Naive B cell (primary cell): Measurements from ENCODE around the gene BNIPL. TPM values are rescaled to one million over a fixed set of nuclear protein-coding genes. Genes with fewer than 3 reads are reported as not detected.

Experiments
- ATAC-seq, 2 donors: fragments of 150-1000 bp; cut with Tn5 transposase; 2 replicates each; pipeline ENCODE4 v1.10.0; 2021; ENCODE audit warnings: low read depth in 2 of 2, mild to moderate bottlenecking in 2 of 2, moderate library complexity in 2 of 2
- DNase-seq: peaks from one replicate; pipeline ENCODE4 v3.0.0; 2022
- H3K27ac Mint-ChIP-seq, 6 donors: one replicate each; pipeline ENCODE4 v1.8.0; 2020 to 2022; ENCODE audit warnings: mild to moderate bottlenecking in 6 of 6, mixed read lengths in 6 of 6, moderate library complexity in 5 of 6, inconsistent platforms in 2 of 6
- H3K27me3 Mint-ChIP-seq, 3 donors: one replicate each; pipeline ENCODE4 v1.8.0; 2021 to 2022; ENCODE audit warnings: mixed read lengths in 3 of 3, mild to moderate bottlenecking in 1 of 3
- H3K36me3 Mint-ChIP-seq, 2 donors: one replicate each; pipeline ENCODE4 v1.8.0; 2020 to 2022; ENCODE audit warnings: mixed read lengths in 2 of 2, inconsistent platforms in 1 of 2, mild to moderate bottlenecking in 1 of 2
- H3K4me1 Mint-ChIP-seq, 3 donors: one replicate each; pipeline ENCODE4 v1.8.0; 2020 to 2022; ENCODE audit warnings: mixed read lengths in 3 of 3, inconsistent platforms in 1 of 3, mild to moderate bottlenecking in 1 of 3, moderate library complexity in 1 of 3
- H3K4me3 Mint-ChIP-seq, 8 donors: one replicate each; pipeline ENCODE4 v1.8.0; 2020 to 2022; ENCODE audit warnings: mild to moderate bottlenecking in 8 of 8, mixed read lengths in 8 of 8, moderate library complexity in 8 of 8, inconsistent platforms in 2 of 8
- H3K9me3 Mint-ChIP-seq, 7 donors: one replicate each; pipeline ENCODE4 v1.8.0; 2020 to 2022; ENCODE audit warnings: mixed read lengths in 7 of 7, mild to moderate bottlenecking in 5 of 7, inconsistent platforms in 2 of 7, moderate library complexity in 1 of 7
- polyA plus RNA-seq, 6 donors: library from polyadenylated mRNA; unstranded; fragments of 300-500 nt; fragmentation: Illumina TruSeq; gene quantifications; one replicate each; pipeline ENCODE4 v1.2.3, GENCODE V29; 2021; ENCODE audit warnings: low read depth in 6 of 6

The BNIPL gene
- polyA plus RNA-seq, 6 donors from 2014 or later: 0.19 TPM; not detected in 5

DNA sequence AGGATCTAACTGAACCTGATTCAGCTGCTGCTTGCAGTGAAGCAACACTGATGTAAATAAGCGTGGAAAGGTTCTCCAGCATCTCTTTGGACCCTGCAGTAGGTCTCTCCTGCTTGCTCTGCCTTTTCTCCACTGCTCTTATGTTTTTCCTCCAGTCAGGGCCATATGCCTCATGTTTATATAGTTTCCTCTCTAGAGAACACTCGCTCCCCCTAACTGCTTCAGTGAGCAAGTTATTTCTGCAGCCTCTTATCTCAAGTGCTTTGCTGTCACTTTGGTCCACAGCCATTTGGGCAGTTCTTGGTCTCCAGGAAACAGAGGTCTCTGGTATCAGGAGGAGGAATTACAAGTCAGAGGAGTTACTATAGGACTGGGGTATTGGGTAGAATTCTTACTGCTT lies 22.9 kb upstream of the BNIPL start:
- Mint-ChIP-seq H3K4me3 (peak overlapping the region in 1 of 8 donors; percentile 26), H3K9me3 (no peaks in the 10 kb centered on the region), H3K27me3 (no peaks in the 10 kb centered on the region), H3K36me3 (no peaks in the 10 kb centered on the region), H3K27ac (peak overlapping the region in 1 of 6 donors; percentile 64), H3K4me1 (peaks cover 15 to 34% (median 23%) of the 10 kb centered on the region in 3 donors)
- ATAC-seq: no peak
- DNase-seq: no peak

DNA sequence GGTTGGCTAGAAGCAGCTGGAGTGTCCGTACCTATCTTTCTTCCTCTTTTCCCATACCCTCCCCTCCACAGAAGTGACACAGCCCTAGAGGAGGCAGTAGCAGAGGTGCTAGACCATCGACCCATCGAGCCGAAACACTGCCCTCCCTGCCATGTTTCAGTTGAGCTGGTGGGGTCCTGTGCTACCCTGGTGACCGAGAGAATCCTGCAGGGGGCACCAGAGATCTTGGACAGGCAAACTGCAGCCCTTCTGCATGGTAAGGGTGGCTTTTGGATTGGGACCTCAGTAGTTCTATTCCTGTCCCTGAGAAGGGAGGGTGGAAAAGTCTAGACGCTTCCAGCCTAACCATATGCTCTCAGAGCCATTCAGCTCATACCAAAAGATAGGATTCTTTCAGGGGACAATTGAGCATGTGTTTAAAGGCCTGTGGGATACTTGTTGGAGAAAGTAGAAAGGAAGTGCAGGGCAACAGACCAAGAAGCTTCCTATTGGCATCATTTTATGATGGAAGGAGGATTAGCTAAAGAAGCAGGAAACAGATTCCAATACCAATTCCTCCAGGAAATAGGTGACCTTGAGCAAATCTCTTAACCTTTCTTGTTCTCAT lies 11.7 kb upstream of the BNIPL start:
- Mint-ChIP-seq H3K27me3 (no peaks in the 10 kb centered on the region), H3K4me1 (peaks cover 6 to 7% (median 7%) of the 10 kb centered on the region in 3 donors), H3K4me3 (peak overlapping the region in 1 of 8 donors; percentile 32), H3K36me3 (peaks cover 8 to 15% of the 10 kb centered on the region in 2 donors), H3K9me3 (no peaks in the 10 kb centered on the region), H3K27ac (peak overlapping the region in 5 of 6 donors; percentile 46 to 76 (median 62))
- peak; percentile 81 for DNase-seq
- ATAC-seq: peak; percentile 98 to 99

DNA sequence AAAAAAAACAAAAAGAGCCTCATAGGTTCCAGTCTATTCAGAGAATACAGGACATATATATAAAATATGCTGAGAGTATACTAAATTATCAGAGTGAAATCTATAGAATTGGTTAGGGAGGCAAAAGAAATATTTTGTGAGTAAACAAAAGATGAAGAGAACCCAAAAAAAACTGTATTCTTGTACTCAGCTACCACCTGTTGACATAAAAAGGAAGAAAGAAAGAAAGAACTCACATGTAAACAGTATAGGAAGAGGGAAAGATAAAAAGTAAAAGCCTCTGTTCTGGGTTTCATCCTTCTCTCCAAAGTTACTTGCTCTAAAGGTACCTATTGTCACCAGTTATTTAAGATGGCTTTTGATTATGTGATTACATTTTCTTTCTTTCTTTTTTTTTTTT lies 9.9 kb upstream of the BNIPL start:
- H3K36me3 Mint-ChIP-seq: peaks cover 15 to 17% of the 10 kb centered on the region in 2 donors
- peaks cover 6 to 7% (median 7%) of the 10 kb centered on the region in 3 donors for H3K4me1 Mint-ChIP-seq
- H3K27me3 Mint-ChIP-seq: no peaks in the 10 kb centered on the region
- no peak overlapping the region for H3K4me3 Mint-ChIP-seq
- H3K9me3 Mint-ChIP-seq: no peaks in the 10 kb centered on the region
- ATAC-seq (no peak), DNase-seq (no peak)
- no peak overlapping the region for H3K27ac Mint-ChIP-seq

DNA sequence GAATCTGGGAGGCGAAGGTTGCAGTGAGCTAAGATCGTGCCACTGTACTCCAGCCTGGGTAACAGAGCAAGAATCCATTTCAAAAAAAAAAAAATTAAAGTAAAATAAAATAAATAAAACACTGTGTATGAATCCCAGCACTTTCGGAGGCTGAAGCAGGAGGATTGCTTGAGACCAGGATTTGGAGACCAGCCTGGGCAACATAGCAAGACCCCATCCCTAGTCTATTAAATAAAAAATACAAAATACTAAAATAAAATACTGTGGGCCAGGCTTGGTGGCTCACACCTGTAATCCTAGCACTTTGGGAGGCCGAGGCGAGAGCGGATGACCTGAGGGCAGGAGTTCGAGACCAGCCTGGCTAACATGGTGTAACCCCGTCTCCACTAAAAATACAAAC lies 4.2 kb upstream of the BNIPL start:
- Mint-ChIP-seq H3K9me3 (no peaks in the 10 kb centered on the region), H3K27ac (no peak overlapping the region), H3K27me3 (no peaks in the 10 kb centered on the region), H3K4me3 (no peak overlapping the region), H3K4me1 (peaks cover 0 to 5% (median 2%) of the 10 kb centered on the region in 3 donors), H3K36me3 (peaks cover 21 to 33% of the 10 kb centered on the region in 2 donors)
- no peak for DNase-seq
- ATAC-seq: no peak

DNA sequence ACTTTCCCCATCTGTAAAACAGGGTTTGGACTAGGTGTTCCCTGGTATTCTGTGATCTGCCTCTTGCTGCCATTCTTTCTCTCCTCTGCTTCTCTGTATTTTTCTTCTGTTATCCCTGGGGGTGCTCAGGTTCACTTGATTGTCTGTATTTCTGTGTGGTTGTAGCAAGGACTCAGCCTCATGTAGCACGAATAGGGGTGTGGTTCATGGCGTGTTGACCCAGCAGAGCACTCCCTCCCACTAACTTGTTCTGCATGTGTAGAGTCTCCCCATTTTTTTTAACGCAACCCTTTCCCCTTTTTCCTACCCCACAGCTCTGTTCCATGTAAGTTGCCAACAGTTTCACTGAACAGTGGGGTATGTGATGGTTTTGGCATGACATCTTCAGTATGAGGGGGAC lies 1.2 kb upstream of the BNIPL start:
- DNase-seq: no peak

DNA sequence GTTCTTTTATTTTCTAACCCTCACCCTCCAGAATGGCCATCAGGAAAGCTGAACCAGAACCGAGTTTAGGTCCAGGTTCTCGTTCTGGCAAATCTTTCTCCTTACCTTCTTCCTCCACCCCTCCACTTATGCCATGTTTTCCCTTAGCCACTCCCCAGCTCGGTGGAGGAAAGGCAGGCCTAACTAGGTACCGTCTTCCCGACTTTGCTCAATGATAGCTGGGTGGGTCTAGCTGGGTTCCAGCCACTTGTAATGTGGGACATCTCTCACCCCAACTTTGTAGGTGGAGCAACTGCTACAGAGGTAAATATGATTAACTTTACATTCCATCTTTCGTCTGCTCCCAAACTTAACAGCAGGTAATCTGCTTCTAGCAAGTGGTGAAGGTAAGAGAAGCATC lies 646 bp downstream of the BNIPL start:
- no peaks in the 10 kb centered on the region for H3K9me3 Mint-ChIP-seq
- H3K27me3 Mint-ChIP-seq: no peaks in the 10 kb centered on the region
- H3K4me1 Mint-ChIP-seq: peaks cover 0 to 9% (median 2%) of the 10 kb centered on the region in 3 donors
- DNase-seq (no peak), ATAC-seq (no peak)
- peaks cover 10 to 19% of the 10 kb centered on the region in 2 donors for H3K36me3 Mint-ChIP-seq
- peak overlapping the region in 3 of 6 donors; percentile 22 to 63 (median 27) for H3K27ac Mint-ChIP-seq
- H3K4me3 Mint-ChIP-seq: no peak overlapping the region

More for the DNA sequence above, 1.2 kb upstream of the BNIPL start:
- ATAC-seq: no peak
- no peaks in the 10 kb centered on the region for H3K9me3 Mint-ChIP-seq
- H3K4me3 Mint-ChIP-seq: no peak overlapping the region
- H3K27me3 Mint-ChIP-seq: no peaks in the 10 kb centered on the region
- peaks cover 10 to 31% of the 10 kb centered on the region in 2 donors for H3K36me3 Mint-ChIP-seq
- H3K4me1 Mint-ChIP-seq: peaks cover 0 to 9% (median 2%) of the 10 kb centered on the region in 3 donors
- H3K27ac Mint-ChIP-seq: peak overlapping the region in 4 of 6 donors; percentile 38 to 84 (median 67)

DNA sequence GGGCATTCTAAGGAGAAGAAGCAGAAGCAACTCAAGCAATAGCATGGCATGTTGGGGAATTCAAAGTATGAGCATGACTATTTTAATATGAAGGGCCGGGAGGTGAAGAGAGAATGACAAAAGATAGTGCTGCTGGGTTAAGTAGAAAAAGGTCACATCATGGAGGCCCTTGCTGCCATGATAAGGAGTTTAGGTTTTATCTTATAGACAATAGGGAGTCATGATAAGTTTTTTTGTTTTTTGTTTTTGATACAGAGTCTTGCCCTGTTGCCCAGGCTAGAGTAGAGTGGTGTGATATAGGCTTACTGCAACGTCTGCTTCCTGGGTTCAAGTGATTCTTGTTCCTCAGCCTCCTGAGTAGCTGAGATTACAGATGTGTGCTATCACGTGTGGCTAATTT lies 3.1 kb downstream of the BNIPL start:
- Mint-ChIP-seq H3K36me3 (peaks cover 0 to 10% of the 10 kb centered on the region in 2 donors), H3K27me3 (no peaks in the 10 kb centered on the region), H3K4me3 (no peak overlapping the region), H3K4me1 (peaks cover 0 to 10% (median 0%) of the 10 kb centered on the region in 3 donors), H3K27ac (no peak overlapping the region), H3K9me3 (no peaks in the 10 kb centered on the region)
- DNase-seq (no peak), ATAC-seq (no peak)

DNA sequence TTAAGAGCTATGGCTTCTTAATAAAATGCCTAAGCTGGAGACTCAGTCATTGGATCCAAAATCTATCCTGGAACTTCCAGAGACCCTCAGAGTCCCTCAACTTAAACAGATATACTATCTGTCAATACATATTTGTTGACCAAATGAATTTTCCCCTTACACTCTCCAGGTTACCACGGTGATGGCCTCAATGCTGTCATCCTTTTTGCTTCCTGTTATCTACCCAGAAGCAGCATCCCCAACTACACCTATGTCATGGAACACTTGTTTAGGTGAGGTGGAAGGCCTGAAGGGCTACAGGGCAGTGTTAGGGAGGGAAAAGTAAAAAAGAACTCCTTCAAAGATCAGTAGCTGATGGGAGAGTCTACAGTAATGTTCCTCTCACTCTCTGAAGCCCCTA lies 6.8 kb downstream of the BNIPL start:
- H3K4me1 Mint-ChIP-seq: peaks cover 13 to 23% (median 18%) of the 10 kb centered on the region in 3 donors
- H3K27ac Mint-ChIP-seq: peak overlapping the region in 1 of 6 donors; percentile 9
- ATAC-seq: no peak
- no peaks in the 10 kb centered on the region for H3K9me3 Mint-ChIP-seq
- no peaks in the 10 kb centered on the region for H3K36me3 Mint-ChIP-seq
- DNase-seq: no peak
- no peaks in the 10 kb centered on the region for H3K27me3 Mint-ChIP-seq
- H3K4me3 Mint-ChIP-seq: no peak overlapping the region

DNA sequence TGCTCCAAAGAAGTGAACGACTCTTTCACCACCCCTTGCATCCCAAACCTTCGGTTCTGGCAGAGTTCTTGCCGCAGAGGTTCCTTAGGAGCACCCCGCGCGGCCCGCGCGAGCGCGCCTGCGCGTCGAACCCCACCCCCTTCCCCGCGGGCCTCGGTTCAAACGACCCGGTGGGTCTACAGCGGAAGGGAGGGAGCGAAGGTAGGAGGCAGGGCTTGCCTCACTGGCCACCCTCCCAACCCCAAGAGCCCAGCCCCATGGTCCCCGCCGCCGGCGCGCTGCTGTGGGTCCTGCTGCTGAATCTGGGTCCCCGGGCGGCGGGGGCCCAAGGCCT lies 11.2 kb downstream of the BNIPL start, which contains the start of gene C1orf56:
Gene C1orf56, plus strand, starts transcription at position 161 of the 334 bp plus-strand sequence. Its CDS starts 97 bp downstream, at position 258.
- peaks cover 31 to 47% (median 36%) of the 10 kb centered on the region in 3 donors for H3K4me1 Mint-ChIP-seq
- H3K27me3 Mint-ChIP-seq: no peaks in the 10 kb centered on the region
- no peaks in the 10 kb centered on the region for H3K9me3 Mint-ChIP-seq
- peaks cover 0 to 6% of the 10 kb centered on the region in 2 donors for H3K36me3 Mint-ChIP-seq
- ATAC-seq (peak; percentile 66 to 70), DNase-seq (peak; percentile 66)
- H3K4me3 Mint-ChIP-seq: peak within 1 kb of the TSS; percentile 93 to 98 (median 95)
- H3K27ac Mint-ChIP-seq: peak within 1 kb of the TSS; percentile 77 to 96 (median 90)

DNA sequence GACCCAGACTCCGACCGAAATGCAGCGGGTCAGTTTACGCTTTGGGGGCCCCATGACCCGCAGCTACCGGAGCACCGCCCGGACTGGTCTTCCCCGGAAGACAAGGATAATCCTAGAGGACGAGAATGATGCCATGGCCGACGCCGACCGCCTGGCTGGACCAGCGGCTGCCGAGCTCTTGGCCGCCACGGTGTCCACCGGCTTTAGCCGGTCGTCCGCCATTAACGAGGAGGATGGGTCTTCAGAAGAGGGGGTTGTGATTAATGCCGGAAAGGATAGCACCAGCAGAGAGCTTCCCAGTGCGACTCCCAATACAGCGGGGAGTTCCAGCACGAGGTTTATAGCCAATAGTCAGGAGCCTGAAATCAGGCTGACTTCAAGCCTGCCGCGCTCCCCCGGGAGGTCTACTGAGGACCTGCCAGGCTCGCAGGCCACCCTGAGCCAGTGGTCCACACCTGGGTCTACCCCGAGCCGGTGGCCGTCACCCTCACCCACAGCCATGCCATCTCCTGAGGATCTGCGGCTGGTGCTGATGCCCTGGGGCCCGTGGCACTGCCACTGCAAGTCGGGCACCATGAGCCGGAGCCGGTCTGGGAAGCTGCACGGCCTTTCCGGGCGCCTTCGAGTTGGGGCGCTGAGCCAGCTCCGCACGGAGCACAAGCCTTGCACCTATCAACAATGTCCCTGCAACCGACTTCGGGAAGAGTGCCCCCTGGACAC lies 11.7 kb downstream of the BNIPL start:
- peak; percentile 77 to 82 for ATAC-seq
- Mint-ChIP-seq H3K4me1 (peaks cover 31 to 49% (median 39%) of the 10 kb centered on the region in 3 donors), H3K36me3 (peaks cover 0 to 10% of the 10 kb centered on the region in 2 donors), H3K4me3 (peak overlapping the region; percentile 93 to 98 (median 95)), H3K27ac (peak overlapping the region; percentile 74 to 96 (median 86)), H3K27me3 (no peaks in the 10 kb centered on the region), H3K9me3 (no peaks in the 10 kb centered on the region)
- peak; percentile 56 for DNase-seq

DNA sequence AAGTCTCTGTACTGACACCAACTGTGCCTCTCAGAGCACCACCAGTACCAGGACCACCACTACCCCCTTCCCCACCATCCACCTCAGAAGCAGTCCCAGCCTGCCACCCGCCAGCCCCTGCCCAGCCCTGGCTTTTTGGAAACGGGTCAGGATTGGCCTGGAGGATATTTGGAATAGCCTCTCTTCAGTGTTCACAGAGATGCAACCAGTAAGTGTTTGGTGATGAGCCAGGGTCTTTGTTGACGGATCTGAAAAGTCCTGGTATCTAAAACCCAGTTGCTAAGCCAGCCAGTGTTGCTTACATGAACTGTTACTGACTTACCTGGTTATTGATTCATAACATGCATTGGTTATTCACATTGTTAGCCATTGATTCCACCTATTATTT lies 12.3 kb downstream of the BNIPL start:
- Mint-ChIP-seq H3K36me3 (peaks cover 0 to 10% of the 10 kb centered on the region in 2 donors), H3K27me3 (no peaks in the 10 kb centered on the region), H3K9me3 (no peaks in the 10 kb centered on the region), H3K4me1 (peaks cover 31 to 55% (median 39%) of the 10 kb centered on the region in 3 donors), H3K27ac (peak overlapping the region; percentile 74 to 96 (median 86)), H3K4me3 (peak overlapping the region; percentile 93 to 98 (median 95))
- no peak for ATAC-seq
- no peak for DNase-seq

DNA sequence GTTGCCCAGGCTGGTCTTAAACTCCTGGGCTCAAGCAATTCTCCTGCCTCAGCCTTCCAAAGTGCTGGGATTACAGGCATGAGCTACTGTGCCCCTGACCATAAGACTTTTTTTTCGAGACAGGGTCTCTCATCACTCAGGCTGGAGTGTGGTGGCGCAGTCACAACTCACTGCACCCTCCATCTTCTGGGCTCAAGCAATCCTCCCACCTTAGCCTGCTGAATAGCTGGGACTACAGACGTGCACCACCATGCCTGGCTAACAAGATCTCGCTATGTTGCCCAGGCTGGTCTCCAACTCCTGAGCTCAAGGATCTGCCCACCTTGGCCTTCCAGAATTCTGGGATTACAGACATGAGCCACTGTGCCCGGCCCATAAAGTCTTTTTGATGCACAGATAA lies 13.1 kb downstream of the BNIPL start:
- peak overlapping the region in 7 of 8 donors; percentile 47 to 96 (median 95) for H3K4me3 Mint-ChIP-seq
- peaks cover 35 to 62% (median 39%) of the 10 kb centered on the region in 3 donors for H3K4me1 Mint-ChIP-seq
- no peak for DNase-seq

DNA sequence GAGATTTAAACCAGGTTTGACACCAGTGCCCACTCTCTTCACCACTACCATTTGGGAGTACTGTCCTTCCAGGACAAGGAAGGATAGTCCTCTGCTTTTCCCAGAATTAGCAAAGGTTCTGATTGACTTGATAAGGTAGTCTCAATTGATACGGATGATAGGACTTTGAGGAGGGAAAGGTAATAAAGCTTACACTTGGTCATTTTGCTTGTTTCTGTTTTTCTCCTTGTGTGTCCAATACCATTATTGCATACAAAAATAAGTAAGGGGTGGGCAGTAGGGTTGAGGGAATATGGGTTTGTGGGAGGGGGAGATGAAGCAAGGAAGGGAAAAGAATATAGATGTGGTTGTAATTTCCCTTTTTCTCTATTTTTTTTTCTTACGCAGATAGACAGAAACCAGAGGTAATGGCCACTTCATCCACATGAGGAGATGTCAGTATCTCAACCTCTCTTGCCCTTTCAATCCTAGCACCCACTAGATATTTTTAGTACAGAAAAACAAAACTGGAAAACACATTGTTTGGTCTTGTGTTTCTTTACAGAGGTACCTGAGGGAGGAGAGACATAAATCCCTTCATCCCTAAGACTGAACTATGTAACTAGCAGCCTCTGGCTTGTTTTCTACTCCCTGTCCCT lies 13.8 kb downstream of the BNIPL start:
- Mint-ChIP-seq H3K27ac (peak overlapping the region in 5 of 6 donors; percentile 9 to 99 (median 60)), H3K4me1 (peaks cover 37 to 69% (median 45%) of the 10 kb centered on the region in 3 donors), H3K36me3 (peaks cover 6 to 23% of the 10 kb centered on the region in 2 donors), H3K9me3 (no peaks in the 10 kb centered on the region), H3K4me3 (peak overlapping the region in 3 of 8 donors; percentile 4 to 96 (median 6)), H3K27me3 (no peaks in the 10 kb centered on the region)
- no peak for DNase-seq
- ATAC-seq: no peak

More for the DNA sequence above, 13.1 kb downstream of the BNIPL start:
- Mint-ChIP-seq H3K27ac (peak overlapping the region in 3 of 6 donors; percentile 27 to 99 (median 96)), H3K27me3 (no peaks in the 10 kb centered on the region), H3K36me3 (peaks cover 0 to 16% of the 10 kb centered on the region in 2 donors), H3K9me3 (no peaks in the 10 kb centered on the region)
- no peak for ATAC-seq
